SKM-1 treated with dmso at 0.1 percent for 144 hours (cell line): ENCODE data around the gene RAPGEF3.
A peak's percentile ranks its signal among the peaks of the same experiment; 100 is the strongest.

Source experiments
- DNase-seq: peaks from one replicate; lab custom pipeline; 2025; ENCODE audit not compliant: unreplicated experiment; lab: John Stamatoyannopoulos, UW

RAPGEF3 gene

GRCh38 chr12:47725893-47726292 is 32.8 kb downstream of the RAPGEF3 start:
- DNase-seq = no peak

DNA sequence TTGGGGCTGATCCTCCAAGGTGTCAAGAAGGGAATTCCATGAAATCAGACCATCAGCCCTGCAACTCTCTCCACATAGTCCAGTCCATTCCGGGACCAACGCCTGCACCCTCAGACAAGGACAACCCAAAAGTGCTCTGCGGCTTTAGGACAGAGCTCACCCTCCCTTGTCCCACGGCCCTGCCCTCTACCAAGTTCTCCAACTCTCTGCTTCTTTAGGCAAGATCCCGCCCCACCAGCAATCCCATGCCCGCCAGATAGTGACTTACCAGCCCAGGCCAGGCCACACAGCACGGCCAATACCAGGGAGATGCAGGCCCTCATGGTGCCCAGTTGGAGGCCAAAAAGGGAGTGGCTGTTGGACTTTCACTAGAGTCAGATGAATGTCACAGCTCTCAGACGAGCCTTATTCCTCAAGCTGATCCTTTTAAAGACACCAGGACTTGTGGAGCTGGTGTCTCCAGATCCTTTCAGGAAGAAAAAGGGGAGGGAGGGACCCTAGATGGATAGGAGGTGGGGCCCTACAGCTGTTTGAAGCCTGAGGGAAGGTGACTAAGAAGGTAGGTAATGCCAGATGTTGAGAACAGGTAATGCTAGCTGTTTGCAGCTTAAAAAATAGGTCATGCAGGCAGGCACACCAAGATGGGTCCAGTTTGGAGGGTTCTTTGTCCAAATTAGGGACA is 33.4 kb downstream of the RAPGEF3 start, which contains the start of gene ENDOU:
ENDOU (minus strand) TSS at position 400 of the 682 bp plus-strand sequence; CDS start at position 323, 77 bp downstream.
- DNase-seq = no peak

DNA sequence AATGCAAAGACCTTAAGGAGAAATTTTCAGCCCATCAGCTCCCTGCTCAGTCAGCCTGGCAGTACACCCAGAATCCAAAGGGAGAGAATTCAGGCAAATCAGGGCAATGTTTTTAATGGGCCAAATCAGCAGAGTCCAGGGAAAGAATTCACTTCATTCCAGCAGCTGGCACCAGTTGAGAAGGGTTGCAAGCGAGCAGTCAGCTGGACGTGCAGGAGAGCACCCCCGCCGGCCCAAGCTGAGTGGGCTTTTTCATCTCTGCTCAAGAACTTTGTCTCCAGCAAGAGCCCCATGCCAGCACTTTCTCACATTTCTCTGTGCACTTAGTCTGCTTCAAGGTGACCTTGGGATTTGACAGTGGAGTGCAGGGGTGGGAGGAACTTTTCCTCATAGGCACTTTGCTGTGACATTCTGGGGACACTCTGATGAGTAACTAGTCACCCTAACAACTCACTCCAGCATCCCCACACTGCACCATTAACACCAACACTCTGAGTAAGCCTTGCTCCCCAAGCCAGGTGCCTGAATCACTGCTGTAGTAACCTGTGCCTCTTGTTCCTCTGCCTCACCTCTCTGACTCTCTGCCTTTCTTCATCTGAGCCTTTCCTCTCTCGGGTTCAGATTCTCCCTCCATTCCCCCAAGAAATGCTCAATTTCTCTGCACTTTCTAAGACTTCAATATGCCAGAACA is 35.6 kb downstream of the RAPGEF3 start:
- DNase-seq = no peak

GRCh38 chr12:47722136-47722834 is 36.4 kb downstream of the RAPGEF3 start:
- no peak for DNase-seq

- DNase-seq = peak; percentile 16
These were observed 37.2 kb downstream of the RAPGEF3 start for GRCh38 chr12:47721431-47721973.

DNA sequence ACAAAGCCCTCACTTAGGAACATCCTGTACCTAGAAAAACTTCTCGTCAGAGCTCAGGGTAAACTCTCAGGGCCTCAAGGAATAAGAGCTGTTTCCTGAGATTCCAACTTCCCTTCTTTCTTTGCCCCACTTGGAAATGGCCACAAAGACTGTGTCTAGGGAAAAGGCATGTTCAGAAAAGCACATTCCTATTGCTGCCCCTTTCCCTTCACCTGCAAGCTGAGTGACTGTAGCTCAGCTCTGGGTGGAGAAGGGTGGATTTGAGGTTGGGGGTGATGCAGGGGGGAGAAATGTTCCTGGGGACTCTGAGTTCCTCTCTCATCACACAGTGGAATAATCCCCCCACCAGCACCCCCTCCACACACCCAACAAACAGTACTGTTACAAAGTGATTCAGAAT is 40.1 kb downstream of the RAPGEF3 start:
- DNase-seq = no peak

- peak; percentile 24 for DNase-seq
These were observed 41.1 kb downstream of the RAPGEF3 start for GRCh38 chr12:47717443-47718193.

DNA sequence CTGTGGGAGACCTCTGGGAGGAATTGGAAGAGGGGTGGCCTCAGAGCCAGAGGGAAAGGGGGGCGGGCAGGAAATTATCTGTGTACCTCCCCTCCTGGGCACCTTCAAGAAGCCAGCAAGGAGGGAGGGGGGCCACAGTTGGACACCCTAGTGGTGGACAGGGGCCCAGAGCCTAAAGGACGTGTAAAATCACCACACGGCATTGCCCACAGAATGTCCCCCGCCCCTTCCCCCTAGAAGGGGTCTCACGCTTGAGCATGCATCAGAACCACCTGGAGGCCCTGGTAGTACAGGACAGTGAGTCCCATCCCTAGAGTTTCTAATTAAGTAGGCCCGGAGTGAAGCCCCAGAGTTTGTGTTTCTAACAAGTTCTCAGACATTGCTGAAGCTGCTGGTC is 41.6 kb downstream of the RAPGEF3 start:
- no peak for DNase-seq

- DNase-seq = no peak
These were observed 42.7 kb downstream of the RAPGEF3 start for GRCh38 chr12:47715877-47716548.

GRCh38 chr12:47715393-47715876 is 43.2 kb downstream of the RAPGEF3 start:
- DNase-seq = peak; percentile 39

GRCh38 chr12:47714826-47715386 is 43.8 kb downstream of the RAPGEF3 start:
- no peak for DNase-seq

GRCh38 chr12:47712171-47712570 is 46.5 kb downstream of the RAPGEF3 start:
- DNase-seq = no peak

GRCh38 chr12:47711448-47711847 is 47.2 kb downstream of the RAPGEF3 start:
- no peak for DNase-seq

DNA sequence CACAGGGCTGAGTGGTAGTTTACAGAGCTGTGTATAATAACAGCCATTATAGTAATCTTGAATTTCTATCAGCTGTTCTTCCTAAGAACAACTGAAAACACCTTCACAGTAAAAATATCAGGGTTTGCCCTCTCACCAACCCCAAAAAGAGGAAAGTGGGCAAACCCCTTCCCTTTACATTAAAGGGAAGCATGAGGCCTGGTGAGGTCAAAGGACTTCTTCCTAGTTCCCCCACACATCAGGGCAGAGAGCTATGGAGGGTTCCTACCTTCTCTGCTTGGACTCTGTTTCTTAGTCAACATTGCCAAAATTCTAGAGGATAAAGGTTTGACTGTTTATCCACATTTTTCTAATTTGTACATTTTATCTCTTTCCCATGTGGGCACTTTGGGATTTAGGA is 48.4 kb downstream of the RAPGEF3 start:
- DNase-seq = no peak

DNA sequence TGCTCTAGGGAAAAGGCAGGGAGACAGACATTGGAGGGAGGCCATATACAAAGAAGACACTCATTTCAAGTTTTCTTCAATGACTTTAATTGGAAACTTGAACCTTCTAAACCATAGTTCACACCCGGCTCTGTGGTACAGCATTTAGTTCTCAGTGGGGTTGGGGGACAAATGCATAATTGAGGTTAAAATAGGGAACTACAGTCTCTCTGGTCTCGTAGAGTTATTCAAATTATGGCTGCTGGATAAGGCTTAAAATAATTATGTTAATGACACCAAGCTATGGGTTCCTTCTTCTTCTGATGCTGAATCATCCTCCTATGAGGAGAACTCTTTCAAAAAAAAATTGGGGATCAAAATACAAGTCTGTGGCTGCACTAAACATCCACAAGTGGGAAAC is 49.0 kb downstream of the RAPGEF3 start:
- DNase-seq = no peak

- DNase-seq = no peak
These were observed 49.4 kb downstream of the RAPGEF3 start for GRCh38 chr12:47709237-47709636.

GRCh38 chr12:47707905-47708543 is 50.7 kb downstream of the RAPGEF3 start:
- no peak for DNase-seq

DNA sequence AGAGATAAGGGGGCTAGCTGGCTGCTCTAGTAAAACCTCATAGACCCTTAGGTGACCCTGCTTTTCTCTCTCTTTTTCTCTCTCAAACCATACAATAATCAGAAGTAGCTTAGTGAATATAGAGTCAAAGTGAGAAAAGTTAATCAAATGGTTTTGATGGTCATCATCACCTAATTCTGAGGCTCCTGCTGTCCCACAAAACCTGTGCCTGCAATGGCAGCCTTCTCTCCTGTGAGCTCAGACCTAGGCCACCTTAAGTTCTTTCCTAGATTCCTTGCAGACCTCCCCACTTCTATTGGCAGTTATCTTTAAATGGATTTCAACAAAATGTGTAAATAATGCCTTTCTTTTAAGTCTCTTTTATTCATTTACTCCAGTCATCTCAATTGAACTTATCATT is 51.3 kb downstream of the RAPGEF3 start:
- no peak for DNase-seq
